ENCODE data around the gene FRG2B.
"Not testable (repeated sequence)": the region's sequence is repeated elsewhere in the genome, so short reads cannot be mapped to it uniquely, and the experiment has no call there.

The FRG2B gene

DNA sequence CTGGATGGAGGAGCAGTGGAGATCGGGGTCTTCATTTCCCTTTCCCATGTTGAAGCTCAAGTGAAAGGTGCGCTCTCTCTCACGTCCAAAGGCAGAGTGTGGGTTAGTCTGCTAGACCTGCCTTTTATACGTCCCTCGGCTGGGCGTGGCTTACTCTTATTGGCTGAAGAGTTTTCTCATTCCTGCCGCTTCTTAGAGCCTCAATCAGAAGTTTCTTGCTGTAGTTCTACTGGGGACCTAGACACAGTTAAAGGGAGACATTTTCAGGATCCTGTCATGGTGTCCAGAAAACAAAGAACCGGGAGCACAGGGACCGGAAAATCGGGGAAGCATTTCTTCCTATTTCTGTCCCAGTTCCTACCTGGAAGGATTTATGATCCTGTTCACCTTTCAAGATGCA lies at the start of gene FRG2B:
Gene FRG2B (minus strand): TSS at position 101 of the 400 bp plus-strand sequence. CDS start 53 bp downstream, at position 48.
- DNase-seq, result not testable (repeated sequence)

DNA sequence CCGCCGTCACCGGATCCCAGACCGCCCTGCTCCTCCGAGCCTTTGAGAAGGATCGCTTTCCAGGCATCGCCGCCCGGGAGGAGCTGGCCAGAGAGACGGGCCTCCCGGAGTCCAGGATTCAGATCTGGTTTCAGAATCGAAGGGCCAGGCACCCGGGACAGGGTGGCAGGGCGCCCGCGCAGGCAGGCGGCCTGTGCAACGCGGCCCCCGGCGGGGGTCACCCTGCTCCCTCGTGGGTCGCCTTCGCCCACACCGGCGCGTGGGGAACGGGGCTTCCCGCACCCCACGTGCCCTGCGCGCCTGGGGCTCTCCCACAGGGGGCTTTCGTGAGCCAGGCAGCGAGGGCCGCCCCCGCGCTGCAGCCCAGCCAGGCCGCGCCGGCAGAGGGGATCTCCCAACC lies 40.9 kb upstream of the FRG2B start:
- not testable (repeated sequence) for DNase-seq

GRCh38 chr10:133663544-133664160 lies 37.1 kb upstream of the FRG2B start:
- not testable (repeated sequence) for DNase-seq

DNA sequence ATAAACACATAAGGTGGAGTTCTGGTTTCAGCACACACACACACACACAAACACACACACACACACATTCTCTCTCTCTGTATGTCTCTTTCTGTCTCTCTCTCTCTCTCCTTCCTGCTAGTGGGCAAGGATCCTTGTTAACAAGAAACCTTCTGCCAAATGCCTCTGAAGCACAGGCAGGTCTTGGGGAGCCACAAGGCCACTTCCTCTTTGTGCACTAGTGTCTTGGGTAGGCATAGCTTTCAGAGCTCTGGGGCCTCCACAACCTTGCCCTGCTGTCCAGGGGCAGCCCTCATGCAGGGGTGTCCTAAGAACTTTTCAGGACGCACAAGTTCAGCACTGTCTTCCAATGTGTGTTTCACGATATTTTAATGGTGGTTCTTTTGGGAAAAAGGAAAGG lies 34.5 kb upstream of the FRG2B start:
- DNase-seq, result not testable (repeated sequence)

DNA sequence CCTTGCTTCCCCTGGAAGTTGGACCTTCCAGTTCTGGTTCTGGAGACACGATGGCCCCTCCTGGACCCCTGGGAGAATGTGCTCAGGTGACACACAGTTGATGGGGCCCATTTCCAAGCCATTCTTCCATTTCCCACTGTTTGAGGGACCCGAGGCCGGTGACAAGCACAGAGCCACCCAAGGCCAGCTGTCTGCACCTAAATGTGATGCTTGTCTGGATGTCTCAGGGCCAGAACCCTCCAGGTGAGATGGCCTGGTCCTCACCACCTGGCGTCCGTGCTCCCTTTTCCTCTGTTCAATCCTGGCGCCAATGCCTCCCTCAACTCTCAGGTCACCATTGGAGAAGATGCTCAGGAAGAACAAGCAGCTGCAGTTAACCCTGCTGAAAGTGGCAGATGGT lies 33.9 kb upstream of the FRG2B start:
- DNase-seq, result not testable (repeated sequence)

- not testable (repeated sequence) for DNase-seq
These were observed 30.7 kb upstream of the FRG2B start for GRCh38 chr10:133657276-133657675.

- not testable (repeated sequence) for DNase-seq
These were observed 22.4 kb upstream of the FRG2B start for GRCh38 chr10:133648872-133649455.

DNA sequence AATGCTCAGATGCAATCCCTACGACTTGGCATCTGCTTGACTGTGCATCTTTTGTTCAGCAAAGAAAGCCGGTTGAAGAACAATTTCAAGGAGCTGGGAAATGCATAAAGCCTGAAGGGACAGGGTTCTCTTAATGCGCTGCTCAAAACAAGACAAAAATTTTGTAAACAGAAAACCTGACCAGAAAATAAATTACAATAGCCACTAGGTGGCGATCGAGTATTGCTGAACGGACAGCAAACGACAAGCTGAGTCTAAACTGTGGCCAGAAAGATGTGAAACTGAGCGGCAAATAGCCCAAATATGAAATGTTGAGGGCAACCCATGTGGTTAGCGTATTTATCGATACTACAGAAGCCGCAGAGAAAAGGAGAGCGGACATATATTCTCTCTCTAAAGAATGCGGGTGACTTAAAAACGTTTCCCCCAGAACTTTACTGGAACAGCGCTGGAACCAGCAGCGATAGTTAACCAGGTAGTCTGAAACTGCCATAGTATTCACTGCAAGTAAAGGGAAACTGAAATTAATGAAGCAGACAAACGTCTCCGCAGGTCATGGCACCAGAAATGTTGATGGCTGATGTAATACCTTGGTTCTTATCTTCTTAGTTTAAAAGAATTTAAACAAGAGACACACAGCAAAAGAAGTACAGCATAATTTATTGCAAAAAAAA lies 20.6 kb upstream of the FRG2B start:
- not testable (repeated sequence) for DNase-seq

DNA sequence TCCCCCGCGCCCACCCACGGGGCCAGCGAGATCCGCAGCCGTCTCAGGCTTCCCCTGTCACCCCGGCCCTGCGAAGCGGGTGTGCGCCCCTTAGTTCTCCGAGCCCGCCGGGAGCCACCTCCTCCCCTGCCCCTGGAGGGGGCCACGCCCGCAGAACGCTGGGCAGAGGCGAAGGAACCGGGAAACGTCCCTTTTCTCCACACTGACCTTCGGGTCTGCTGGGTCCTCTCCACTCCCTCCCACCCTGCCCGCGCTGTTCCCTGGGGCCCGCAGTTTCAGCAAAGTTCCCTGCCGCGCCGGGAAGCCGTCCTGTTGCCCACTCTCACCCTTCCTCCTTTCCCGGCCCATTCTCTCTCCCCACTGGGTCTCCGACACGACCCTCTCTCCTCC lies 11.2 kb upstream of the FRG2B start:
- not testable (repeated sequence) for DNase-seq

DNA sequence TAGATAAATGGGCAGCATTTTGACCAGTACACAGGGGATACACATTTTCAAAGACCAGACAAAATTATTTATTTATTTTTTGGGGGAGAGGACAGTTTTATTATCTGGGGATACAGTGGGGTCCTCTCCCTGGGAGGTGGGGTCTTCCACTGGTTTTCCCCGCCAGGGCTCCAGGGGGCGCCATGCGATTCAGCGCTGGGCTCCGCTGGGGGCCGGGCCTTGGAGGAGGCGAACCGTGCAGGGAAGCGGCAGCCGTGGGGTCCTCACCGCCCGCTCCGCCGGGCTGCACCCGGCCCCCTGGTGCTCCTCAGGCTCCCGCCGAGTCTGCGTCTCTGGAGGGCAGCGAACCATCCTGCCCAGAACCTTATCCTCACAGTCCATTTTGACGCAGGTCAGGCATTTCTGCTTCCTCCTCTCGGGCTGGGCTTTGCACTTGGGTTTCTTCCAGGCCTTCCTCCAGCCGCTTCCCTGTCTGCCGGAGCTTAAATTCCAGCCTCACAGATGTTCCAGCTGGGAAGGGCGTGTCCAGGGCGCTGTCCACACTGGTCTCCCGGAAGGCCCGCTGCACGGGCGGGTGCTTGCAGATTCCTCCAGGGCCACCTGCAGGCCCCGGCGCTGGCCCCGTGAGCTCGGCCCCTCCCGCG lies 10.7 kb upstream of the FRG2B start:
- not testable (repeated sequence) for DNase-seq

DNA sequence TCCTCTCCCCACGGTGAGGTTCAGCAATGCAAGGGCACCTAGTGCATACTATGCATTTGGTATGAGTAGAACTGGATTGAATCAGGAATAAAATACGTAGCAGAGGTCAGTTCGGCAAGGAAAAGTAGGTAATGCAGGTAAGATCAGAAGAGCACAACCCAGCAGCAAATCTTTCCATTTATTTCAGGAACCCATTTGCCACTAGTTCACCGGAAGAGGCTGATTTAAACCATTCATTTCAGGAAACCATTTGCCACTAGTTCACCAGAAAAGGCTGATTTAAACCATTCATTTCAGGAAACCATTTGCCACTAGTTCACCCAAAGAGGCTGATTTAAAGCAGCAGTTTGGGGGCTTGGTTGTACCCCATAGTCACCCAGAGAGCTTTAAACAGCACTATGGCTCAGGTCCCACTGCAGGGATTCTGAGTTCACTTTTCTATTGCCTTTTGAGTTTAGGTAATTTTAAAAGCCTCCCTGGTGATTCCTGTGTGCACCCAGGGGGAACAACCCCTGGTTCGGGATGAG lies 4.2 kb upstream of the FRG2B start:
- not testable (repeated sequence) for DNase-seq

DNA sequence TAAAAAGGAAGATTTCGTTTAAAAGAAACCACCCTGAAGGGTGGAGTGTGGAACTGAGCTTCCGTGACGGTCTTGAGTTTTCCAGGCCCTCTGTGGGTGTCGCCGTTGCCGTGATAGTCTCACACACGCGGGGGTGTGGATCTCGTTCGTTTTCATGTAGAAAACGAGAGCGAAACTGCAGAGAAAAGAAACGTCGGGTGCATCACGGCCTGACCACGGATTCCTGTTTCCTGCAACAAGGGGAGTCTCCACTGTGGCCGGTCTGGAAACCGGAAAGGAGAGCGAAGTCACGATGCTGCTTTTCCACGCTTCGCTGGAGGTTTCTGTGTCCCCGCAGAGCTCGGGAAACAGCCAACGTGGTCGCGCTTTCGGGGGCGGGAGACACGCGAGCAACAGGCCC lies 4.1 kb downstream of the FRG2B start:
- DNase-seq, result not testable (repeated sequence)

DNA sequence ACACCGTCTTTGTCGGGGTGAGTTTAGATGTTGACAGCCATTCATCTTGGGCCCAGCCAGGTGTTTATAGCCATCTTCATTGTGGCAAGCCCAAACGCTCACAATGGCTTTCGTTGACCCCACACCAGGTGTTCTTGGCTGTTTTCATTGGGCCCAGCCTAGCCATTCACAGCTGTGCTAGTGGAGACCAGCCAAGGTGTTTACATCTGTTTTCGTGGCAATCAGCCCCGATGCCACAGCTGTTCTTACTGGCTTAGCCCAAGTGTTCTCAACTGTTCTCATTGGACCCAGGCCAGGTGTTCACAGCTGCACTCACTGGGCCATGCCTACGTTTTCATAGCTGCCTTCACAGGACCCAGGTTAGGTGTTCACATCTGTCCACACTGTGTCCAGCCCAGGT lies 7.7 kb downstream of the FRG2B start:
- DNase-seq, result no peak

DNA sequence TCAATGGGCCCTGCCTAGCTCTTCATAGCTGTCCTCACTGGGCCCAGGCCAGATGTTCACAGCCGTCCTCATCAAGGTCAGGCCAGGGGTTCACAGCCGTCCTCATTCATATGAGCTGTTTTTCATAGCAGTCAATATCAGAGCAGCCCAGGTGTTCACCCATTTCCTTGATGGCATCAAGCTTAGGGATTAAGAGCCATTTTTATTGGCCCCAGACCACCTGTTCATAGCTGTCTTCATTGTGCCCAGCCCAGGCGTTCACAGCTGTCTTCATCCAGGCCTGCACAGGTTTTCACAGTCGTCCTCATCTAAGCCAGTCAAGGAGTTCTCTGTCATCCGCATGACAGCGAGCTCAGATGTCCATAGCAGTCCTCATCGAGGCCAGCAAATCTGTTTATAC lies 9.4 kb downstream of the FRG2B start:
- DNase-seq, result no peak

DNA sequence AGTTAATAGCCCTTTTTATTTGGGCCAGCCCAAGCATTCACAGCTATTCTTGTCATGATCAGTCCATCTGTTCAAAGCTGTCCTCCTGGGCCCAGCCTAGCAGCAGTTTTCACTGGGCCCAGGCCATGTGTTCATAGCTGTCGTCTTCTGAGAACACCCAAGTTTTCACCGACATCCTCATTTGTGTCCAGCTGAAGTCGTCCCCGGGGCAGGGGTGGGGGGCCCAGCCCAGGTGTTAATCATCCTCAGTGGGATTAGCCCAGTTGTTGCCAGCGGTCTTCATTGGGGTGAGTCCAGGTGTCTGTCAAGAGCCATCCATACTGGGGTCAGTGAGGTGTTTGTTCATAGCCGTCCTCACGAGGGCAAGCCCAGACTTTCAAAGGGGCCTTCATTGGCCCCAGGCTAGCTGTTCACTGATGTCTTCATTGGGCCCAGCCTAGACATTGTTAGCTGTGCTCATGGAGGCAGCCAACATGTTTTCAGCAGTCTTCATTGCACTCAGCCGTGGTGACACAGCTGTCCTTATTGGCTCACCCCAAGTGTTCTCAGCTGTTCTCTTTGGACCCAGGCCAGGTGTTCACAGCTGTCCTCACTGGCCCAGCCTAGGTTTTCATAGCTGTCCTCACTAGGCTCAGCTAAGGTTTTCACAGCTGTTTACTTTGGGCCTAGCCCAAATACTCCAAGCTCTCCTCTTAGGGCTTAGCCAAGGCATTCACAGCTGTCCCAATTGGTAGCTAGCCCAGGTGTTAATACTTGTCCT lies 10.0 kb downstream of the FRG2B start:
- no peak for DNase-seq

DNA sequence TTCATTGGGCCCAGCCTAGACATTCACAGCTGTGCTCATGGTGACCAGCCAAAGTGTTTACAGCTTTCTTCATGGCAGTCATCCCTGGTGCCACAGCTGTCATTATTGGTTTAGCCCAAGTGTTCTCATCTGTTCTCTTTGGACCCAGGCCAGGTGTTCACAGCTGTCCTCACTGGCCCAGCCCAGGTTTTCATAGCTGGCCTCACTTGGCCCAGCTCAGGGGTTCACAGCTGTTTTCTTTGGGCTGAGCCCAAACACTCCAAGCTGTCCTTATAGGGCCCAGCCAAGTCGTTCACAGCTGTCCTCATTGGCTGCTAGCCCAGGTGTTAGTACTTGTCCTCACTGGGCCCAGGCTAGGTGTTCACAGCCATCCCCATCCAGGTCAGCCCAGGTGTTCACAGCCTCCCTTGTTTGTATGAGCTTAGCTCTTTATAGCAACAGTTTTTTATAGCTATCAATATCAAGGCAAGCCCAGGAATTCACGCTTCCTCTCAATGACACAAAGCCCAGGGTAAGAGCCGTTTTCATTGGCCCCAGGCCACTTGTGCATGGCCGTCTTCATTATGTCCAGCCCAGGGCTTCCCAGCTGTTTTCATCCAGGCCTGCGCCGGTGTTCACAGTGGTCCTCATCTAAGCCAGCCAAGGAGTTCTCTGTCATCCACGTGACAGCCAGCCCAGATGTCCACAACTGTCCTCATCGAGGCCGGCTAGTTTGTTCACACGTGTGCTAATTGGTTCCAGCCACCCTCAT lies 11.6 kb downstream of the FRG2B start:
- DNase-seq, result no peak

- no peak for DNase-seq
These were observed 12.9 kb downstream of the FRG2B start for GRCh38 chr10:133613699-133614098.

DNA sequence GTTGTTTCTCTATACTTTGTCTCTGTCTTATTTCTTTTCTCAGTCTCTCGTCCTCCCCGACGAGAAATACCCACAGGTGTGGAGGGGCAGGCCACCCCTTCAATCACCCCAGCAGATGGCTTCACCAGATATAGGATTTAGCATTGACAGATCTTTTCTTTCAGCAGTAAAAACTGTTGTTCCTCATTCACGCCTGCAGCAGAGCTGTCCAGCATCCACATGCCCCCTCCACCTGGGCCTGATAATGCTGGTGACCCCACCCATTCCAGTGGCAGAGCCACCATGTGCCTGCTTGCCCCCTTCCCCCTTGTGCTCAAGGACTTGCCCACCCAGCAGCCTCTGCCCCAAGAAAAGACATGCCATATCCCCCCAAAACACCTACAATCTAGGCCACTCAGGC lies 15.5 kb downstream of the FRG2B start:
- DNase-seq, result no peak

- peak; percentile 7 for DNase-seq
These were observed 17.7 kb downstream of the FRG2B start for GRCh38 chr10:133608855-133609254.

GRCh38 chr10:133603434-133603833 lies 23.2 kb downstream of the FRG2B start:
- not testable (repeated sequence) for DNase-seq

DNA sequence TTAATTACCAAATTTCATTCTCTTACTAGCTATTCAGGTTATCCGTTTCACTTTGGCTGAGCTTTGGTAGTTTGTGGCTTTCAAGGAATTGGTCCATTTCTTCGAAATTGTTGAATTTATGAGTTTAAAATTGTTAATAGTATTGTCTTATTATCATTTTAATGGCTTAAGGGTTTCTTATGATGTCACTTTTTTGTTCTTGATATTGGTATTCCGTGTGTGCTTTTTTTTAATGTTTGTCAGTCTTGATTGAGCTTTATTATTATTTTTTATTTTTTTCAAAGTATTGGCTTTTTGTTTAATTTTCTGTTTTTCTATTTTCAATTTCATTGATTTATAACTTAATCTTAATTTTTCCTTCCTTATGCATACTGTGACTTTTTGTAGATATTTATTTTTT lies 25.9 kb downstream of the FRG2B start:
- DNase-seq, result no peak

GRCh38 chr10:133599869-133600268 lies 26.7 kb downstream of the FRG2B start:
- peak; percentile 37 for DNase-seq
